IMR-90 (cell line): Measurements from ENCODE around the gene ROBO3. TPM values are rescaled to one million over a fixed set of nuclear protein-coding genes. Genes with fewer than 3 reads are reported as not detected.

ENCODE experiments used
- ATAC-seq: fragments of 200-7000 bp; cut with Tn5 transposase; 2 replicates; pipeline ENCODE4 v1.9.1; 2020; ENCODE audit warnings: low read depth, mild to moderate bottlenecking, moderate library complexity
- BruUV-seq: library from RNA; stranded (reverse); fragments of 400-500 nt; replicated peaks from 2 replicates; lab custom pipeline; 2021; lab: Mats Ljungman, UMichigan
- CTCF ChIA-PET: fragments of 300-600 bp; formaldehyde crosslinking; extraction: SDS; loops from one replicate; lab custom pipeline; 2021; ENCODE audit warnings: antibody characterized with exemption; lab: Yijun Ruan, JAX
- POLR2A ChIA-PET: fragments of 300-600 bp; sonication (Branson Sonifier 250); formaldehyde crosslinking; loops from one replicate; lab custom pipeline; 2022; ENCODE audit warnings: antibody characterized with exemption; ENCODE audit not compliant: unreplicated experiment; lab: Charles Lee
- DNase-seq: peaks from one replicate; pipeline ENCODE4 v3.0.0; 2013
- H2AFZ ChIP-seq: replicated peaks from 2 replicates; pipeline ENCODE3; 2013; ENCODE audit warnings: low read length, mild to moderate bottlenecking; ENCODE audit not compliant: poor library complexity
- H2AK5ac ChIP-seq: 2 replicates; pipeline ENCODE4 v1.6.1; 2013; ENCODE audit warnings: low read depth, low read length, inconsistent platforms
- H2AK9ac ChIP-seq: replicated peaks from 2 replicates; pipeline ENCODE3; 2013; ENCODE audit warnings: mild to moderate bottlenecking, low read depth, low read length, moderate library complexity; ENCODE audit not compliant: poor library complexity
- H2BK120ac ChIP-seq: 2 replicates; pipeline ENCODE4 v1.6.1; 2013; ENCODE audit warnings: low read depth, low read length, inconsistent platforms
- H2BK15ac ChIP-seq: 3 replicates; pipeline ENCODE4 v1.6.1; 2013; ENCODE audit warnings: low read depth, low read length, inconsistent platforms
- H2BK20ac ChIP-seq: 2 replicates; pipeline ENCODE4 v1.6.1; 2013; ENCODE audit warnings: low read depth, mild to moderate bottlenecking, inconsistent platforms, low read length, moderate library complexity
- H2BK5ac ChIP-seq: 2 replicates; pipeline ENCODE4 v1.6.1; 2013; ENCODE audit warnings: mild to moderate bottlenecking, low read depth, low read length, inconsistent platforms; ENCODE audit not compliant: poor library complexity, severe bottlenecking
- H3K14ac ChIP-seq: replicated peaks from 2 replicates; pipeline ENCODE4 v1.6.1; 2013; ENCODE audit warnings: low read depth, low read length, inconsistent platforms
- H3K18ac ChIP-seq: 2 replicates; pipeline ENCODE4 v1.6.1; 2013; ENCODE audit warnings: low read depth, low read length, control low read depth
- H3K23ac ChIP-seq: 2 replicates; pipeline ENCODE4 v1.6.1; 2013; ENCODE audit warnings: low read depth, low read length, inconsistent platforms
- H3K27ac ChIP-seq: 2 replicates; pipeline ENCODE4 v1.5.1; 2013; ENCODE audit warnings: mild to moderate bottlenecking, control low read depth, low read length; ENCODE audit not compliant: insufficient read depth
- H3K27me3 ChIP-seq: 2 replicates; pipeline ENCODE4 v1.6.1; 2013; ENCODE audit warnings: low read length; ENCODE audit not compliant: control insufficient read depth, insufficient read depth
- H3K36me3 ChIP-seq: 2 replicates; pipeline ENCODE4 v1.6.1; 2013; ENCODE audit warnings: low read length, mixed read lengths; ENCODE audit not compliant: control insufficient read depth, insufficient read depth
- H3K4ac ChIP-seq: 2 replicates; pipeline ENCODE4 v1.6.1; 2013; ENCODE audit warnings: low read depth, low read length, inconsistent platforms
- H3K4me1 ChIP-seq: 2 replicates; pipeline ENCODE4 v1.6.1; 2013; ENCODE audit warnings: low read length, mixed read lengths; ENCODE audit not compliant: control insufficient read depth, insufficient read depth
- H3K4me2 ChIP-seq: 2 replicates; pipeline ENCODE4 v1.6.1; 2013; ENCODE audit warnings: low read depth, mild to moderate bottlenecking, control low read depth, low read length, moderate library complexity
- H3K4me3 ChIP-seq: 2 replicates; pipeline ENCODE4 v1.5.1; 2013; ENCODE audit warnings: low read depth, mild to moderate bottlenecking, control low read depth, low read length, moderate library complexity; ENCODE audit not compliant: insufficient read depth
- H3K56ac ChIP-seq: 2 replicates; pipeline ENCODE4 v1.6.1; 2013; ENCODE audit warnings: low read length, inconsistent platforms; ENCODE audit not compliant: insufficient read depth; ENCODE audit errors: extremely low read depth
- H3K79me1 ChIP-seq, 2 experiments: 2 replicates each; pipeline ENCODE4 v1.6.1; 2013; ENCODE audit warnings: low read length in 2 of 2, inconsistent platforms in 1 of 2, low read depth in 1 of 2
- H3K9ac ChIP-seq: 2 replicates; pipeline ENCODE4 v1.6.1; 2013; ENCODE audit warnings: low read depth, low read length, control low read depth
- H3K9me1 ChIP-seq: 2 replicates; pipeline ENCODE4 v1.6.1; 2013; ENCODE audit warnings: low read length, inconsistent platforms; ENCODE audit not compliant: insufficient read depth
- H3K9me3 ChIP-seq: 2 replicates; pipeline ENCODE4 v1.6.1; 2013; ENCODE audit warnings: low read length; ENCODE audit not compliant: control insufficient read depth, insufficient read depth
- H4K20me1 ChIP-seq: 2 replicates; pipeline ENCODE4 v1.6.1; 2013; ENCODE audit warnings: low read length, inconsistent platforms; ENCODE audit not compliant: insufficient read depth
- H4K5ac ChIP-seq: 2 replicates; pipeline ENCODE4 v1.6.1; 2013; ENCODE audit warnings: mild to moderate bottlenecking, low read depth, low read length, control low read depth
- H4K8ac ChIP-seq, 2 experiments: 2 replicates each; pipeline ENCODE4 v1.6.1; 2013; ENCODE audit warnings: low read depth in 2 of 2, low read length in 2 of 2, control low read depth in 1 of 2, inconsistent platforms in 1 of 2
- H4K91ac ChIP-seq: 2 replicates; pipeline ENCODE4 v1.6.1; 2013; ENCODE audit warnings: low read depth, low read length, inconsistent platforms; ENCODE audit not compliant: insufficient read depth
- BHLHE40 ChIP-seq: fragments of 150-350 bp; IDR thresholded peaks from 2 replicates; pipeline ENCODE4 v1.6.1; 2016; ENCODE audit warnings: mild to moderate bottlenecking, low read depth, low read length
- CEBPB ChIP-seq: IDR thresholded peaks from 2 replicates; pipeline ENCODE4 v1.6.1; 2012; ENCODE audit warnings: low read depth, low read length, improper control_type of control experiment
- CHD1 ChIP-seq: IDR thresholded peaks from 2 replicates; pipeline ENCODE4 v1.6.1; 2012; ENCODE audit warnings: low read depth, low read length, improper control_type of control experiment
- CTCF ChIP-seq: conservative IDR thresholded peaks from 2 replicates; pipeline ENCODE4 v1.5.1; 2012; ENCODE audit warnings: mild to moderate bottlenecking, low read depth, low read length, improper control_type of control experiment
- ELK1 ChIP-seq: fragments of 150-350 bp; IDR thresholded peaks from 2 replicates; pipeline ENCODE4 v1.6.1; 2016; ENCODE audit warnings: low read depth, mild to moderate bottlenecking, low read length, moderate library complexity, borderline replicate concordance
- MAFK ChIP-seq: IDR thresholded peaks from 2 replicates; pipeline ENCODE4 v1.6.1; 2012; ENCODE audit warnings: low read depth, low read length, improper control_type of control experiment
- MAZ ChIP-seq: IDR thresholded peaks from 2 replicates; pipeline ENCODE4 v1.6.1; 2012; ENCODE audit warnings: low read depth, mild to moderate bottlenecking, low read length, improper control_type of control experiment, moderate library complexity, borderline replicate concordance
- MXI1 ChIP-seq: IDR thresholded peaks from 2 replicates; pipeline ENCODE4 v1.6.1; 2012; ENCODE audit warnings: low read depth, mild to moderate bottlenecking, low read length, moderate library complexity, borderline replicate concordance
- NFE2L2 ChIP-seq: fragments of 150-350 bp; IDR thresholded peaks from 2 replicates; pipeline ENCODE4 v1.6.1; 2016; ENCODE audit warnings: low read depth, mild to moderate bottlenecking, low read length
- RAD21 ChIP-seq: IDR thresholded peaks from 2 replicates; pipeline ENCODE4 v1.6.1; 2012; ENCODE audit warnings: low read length, improper control_type of control experiment
- RCOR1 ChIP-seq: IDR thresholded peaks from 2 replicates; pipeline ENCODE4 v1.6.1; 2012; ENCODE audit warnings: mild to moderate bottlenecking, low read length, improper control_type of control experiment; ENCODE audit not compliant: insufficient replicate concordance
- RFX5 ChIP-seq: IDR thresholded peaks from 2 replicates; pipeline ENCODE4 v1.8.0; 2012; ENCODE audit warnings: low read depth, mild to moderate bottlenecking, low read length, moderate library complexity
- USF2 ChIP-seq: fragments of 150-350 bp; IDR thresholded peaks from 2 replicates; pipeline ENCODE4 v1.6.1; 2017; ENCODE audit warnings: mild to moderate bottlenecking, antibody characterized with exemption, low read length, low read depth
- WGBS, 2 experiments: methylation state at CpG; one replicate each; pipeline versions ENCODE4 v1.1.5 to v1.1.7; 2013; ENCODE audit warnings: missing lambda C conversion rate in 2 of 2; ENCODE audit not compliant: insufficient read length in 1 of 2; ENCODE audit errors: extremely low coverage in 2 of 2; 5-methylcytosine and 5-hydroxymethylcytosine counted together
- dilution Hi-C: fragments of 300-500 bp; cut with HindIII; formaldehyde crosslinking; loops from one replicate; pipeline ENCODE4 v1.14.3; 2018; ENCODE audit warnings: low sequenced_read_pairs; ENCODE audit not compliant: unreplicated experiment
- in situ Hi-C: fragments of 300-500 bp; cut with MboI; formaldehyde crosslinking; loops from 3 replicates; pipeline ENCODE4 v1.14.3; 2019; ENCODE audit warnings: low sequenced_read_pairs, inconsistent platforms, mixed read lengths
- intact Hi-C: fragments of 100-400 bp; cut with micrococcal nuclease; formaldehyde crosslinking; loops from 2 replicates; pipeline ENCODE4 v1.10.0; 2022
- polyA plus RNA-seq, 3 experiments: library from polyadenylated mRNA; depleted of rRNA; stranded (reverse); fragments of >200 nt; gene quantifications; 2 replicates each; pipeline ENCODE4 v1.2.3, GENCODE V29; 2012; ENCODE audit warnings: low replicate concordance in 1 of 3
- total RNA-seq: library from RNA; depleted of rRNA; stranded (reverse); fragments of >200 nt; gene quantifications from 2 replicates; pipeline ENCODE4 v1.2.3, GENCODE V29; 2012

Gene ROBO3
- total and polyA plus RNA-seq, 2 of the 4 experiments (the other 2 are of a cell fraction), result 12.0 to 54.1 TPM

- H2BK5ac ChIP-seq, result no peak overlapping the region
- dilution Hi-C loops (no loop called here), intact Hi-C loops (loop anchor here (2.0 to 10.0 kb wide), 3 partner anchors 43 to 527 kb away; no protein-coding TSS in a partner anchor), in situ Hi-C loops (loop anchor here (5.0 kb wide), 1 partner anchor 74 kb away; the partner anchor contains the start of gene CCDC15)
- peaks cover 5% of the 10 kb centered on the region for H3K27me3 ChIP-seq
- H4K8ac ChIP-seq, result no peak overlapping the region; a peak in 1 of 4 replicates
- POLR2A ChIA-PET, result no interaction called here
- peaks cover 3% of the 10 kb centered on the region; the same call in 1 of the 2 replicates for H3K9me1 ChIP-seq
- peak overlapping the region; percentile 89 for H2AK9ac ChIP-seq
- H3K4me3 ChIP-seq, result no peak overlapping the region
- no peak for ATAC-seq
- H3K9ac ChIP-seq, result no peak overlapping the region
- H3K56ac ChIP-seq, result no peak overlapping the region
- no peak overlapping the region for H2BK20ac ChIP-seq
- H3K4ac ChIP-seq, result no peak overlapping the region
- H3K9me3 ChIP-seq, result no peaks in the 10 kb centered on the region
- no peak overlapping the region for H3K27ac ChIP-seq
- DNase-seq, result no peak
- H4K5ac ChIP-seq, result no peak overlapping the region
- peaks cover 3% of the 10 kb centered on the region for H3K4me1 ChIP-seq
- 0 out of 2 replicates have a peak overlapping the region, but pooled peaks have one; percentile 52 for H3K14ac ChIP-seq
- H3K79me1 ChIP-seq, result peaks cover 6 to 21% of the 10 kb centered on the region in 2 experiments; a peak in 3 of 4 replicates
- no peak overlapping the region for H3K18ac ChIP-seq
- H2BK120ac ChIP-seq, result no peak overlapping the region
- H2AFZ ChIP-seq, result no peak overlapping the region
- no peaks in the 10 kb centered on the region for H3K36me3 ChIP-seq
- no peak overlapping the region for H3K23ac ChIP-seq
- H3K4me2 ChIP-seq, result peak overlapping the region; percentile 57; the same call in 1 of the 2 replicates
- no peak overlapping the region for H4K91ac ChIP-seq
- no TSS peak for BruUV-seq
- no peak overlapping the region for H2BK15ac ChIP-seq
- CTCF ChIA-PET, result interaction anchor here (1.5 kb wide), 1 partner anchor 12 kb away, joined by 4 read pairs; no protein-coding TSS in a partner anchor
- WGBS, 2 experiments, result 100% methylated on average over 1 of the region's 17 CpGs; no CpG with 5 or more reads in 1 of the 2 experiments
- H4K20me1 ChIP-seq, result no peaks in the 10 kb centered on the region
- H2AK5ac ChIP-seq, result peak overlapping the region; percentile 37; the same call in 1 of the 2 replicates
- TF ChIP-seq MAZ (no peak), RFX5 (no peak), BHLHE40 (no peak), CHD1 (no peak), MXI1 (no peak), NFE2L2 (no peak), USF2 (no peak), CTCF (no peak), ELK1 (no peak), MAFK (no peak), CEBPB (no peak), RCOR1 (no peak), RAD21 (no peak)
Measured at GRCh38 chr11:124877910-124878758, 12.9 kb downstream of the ROBO3 start.
